Vagina (tissue), 2 donors: ENCODE results near the gene KAZN.

ENCODE experiments used
- CTCF ChIP-seq, 3 experiments: fragments of 450-650 bp in 2 of 3; fragments of 200-600 bp in 1 of 3; sonication (generic) in 1 of 3; IDR thresholded peaks; one replicate each; pipeline ENCODE4 v1.5.1; 2017 to 2019; ENCODE audit warnings: antibody characterized with exemption in 3 of 3, mild to moderate bottlenecking in 2 of 3, moderate library complexity in 2 of 3
- POLR2A ChIP-seq, 2 donors: fragments of 450-650 bp; IDR thresholded peaks; one replicate each; pipeline ENCODE4 v1.6.1; 2017; ENCODE audit warnings: antibody characterized with exemption in 2 of 2, mild to moderate bottlenecking in 2 of 2, moderate library complexity in 2 of 2
- POLR2AphosphoS5 ChIP-seq, 2 donors: sonication (generic); formaldehyde crosslinking; IDR thresholded peaks; one replicate each; pipeline ENCODE4 v1.9.0; 2017; ENCODE audit warnings: antibody characterized with exemption in 2 of 2, mild to moderate bottlenecking in 2 of 2, low read depth in 1 of 2; ENCODE audit not compliant: insufficient read depth in 1 of 2

GRCh38 chr1:14608308-14608707 lies 9.8 kb downstream of the KAZN start:
- no peak for TF ChIP-seq CTCF (IDR thresholded peaks at IDR 0.05)
- no peak for TF ChIP-seq POLR2AphosphoS5 (IDR thresholded peaks at IDR 0.05; ENCODE audit: insufficient read depth in 1 of 2, low read depth in 1 of 2)
- no peak for TF ChIP-seq POLR2A (IDR thresholded peaks at IDR 0.05)
